Keratinocyte (primary cell): ENCODE results near the gene SNTG2. TPM values are rescaled to one million over a fixed set of nuclear protein-coding genes. Genes with fewer than 3 reads are reported as not detected.

Experiments
- DNase-seq: peaks from one replicate; pipeline ENCODE4 v3.0.0-alpha.2; 2011; ENCODE audit warnings: low read depth, missing footprints, low spot score
- FAIRE-seq: peaks from 2 replicates; lab custom pipeline; 2011; peaks lifted over from hg19 to GRCh38; lab: Jason Lieb, UNC
- H2AFZ ChIP-seq: 2 replicates; pipeline ENCODE4 v1.6.0; 2012; ENCODE audit warnings: low read length, control low read depth, inconsistent platforms; ENCODE audit not compliant: control insufficient read depth
- H3K27ac ChIP-seq: 2 replicates; pipeline ENCODE4 v1.5.1; 2011; ENCODE audit warnings: low read length; ENCODE audit not compliant: control insufficient read depth, insufficient read depth
- H3K27me3 ChIP-seq: 3 replicates; pipeline ENCODE4 v1.6.0; 2011; ENCODE audit warnings: low read length; ENCODE audit not compliant: control insufficient read depth, insufficient read depth; ENCODE audit errors: extremely low read depth
- H3K36me3 ChIP-seq, 2 experiments: 2 replicates in 1 of 2; 3 replicates in 1 of 2; pipeline ENCODE4 v1.5.1; 2011; ENCODE audit warnings: low read length in 2 of 2, mild to moderate bottlenecking in 1 of 2; ENCODE audit not compliant: control insufficient read depth in 2 of 2, insufficient read depth in 2 of 2; ENCODE audit errors: extremely low read depth in 1 of 2
- H3K4me1 ChIP-seq: 3 replicates; pipeline ENCODE4 v1.5.1; 2011; ENCODE audit warnings: low read length; ENCODE audit not compliant: control insufficient read depth, insufficient read depth; ENCODE audit errors: extremely low read depth
- H3K4me2 ChIP-seq: 3 replicates; pipeline ENCODE4 v1.6.0; 2011; ENCODE audit warnings: low read depth, low read length; ENCODE audit not compliant: control insufficient read depth, insufficient read depth; ENCODE audit errors: extremely low read depth
- H3K4me3 ChIP-seq, 3 experiments: fragments of 200-600 bp in 1 of 3; sonication (generic) in 1 of 3; 2 replicates in 2 of 3; 3 replicates in 1 of 3; pipeline ENCODE4 v1.5.1; 2011 to 2016; ENCODE audit warnings: low read length in 3 of 3, mild to moderate bottlenecking in 3 of 3, control low read depth in 2 of 3, inconsistent platforms in 1 of 3, low read depth in 1 of 3, mixed read lengths in 1 of 3, mixed run types in 1 of 3, moderate library complexity in 1 of 3; ENCODE audit not compliant: control insufficient read depth in 2 of 3, insufficient read depth in 2 of 3; ENCODE audit errors: extremely low read depth in 1 of 3
- H3K79me2 ChIP-seq: 2 replicates; pipeline ENCODE4 v1.6.0; 2012; ENCODE audit warnings: low read length; ENCODE audit not compliant: control insufficient read depth, insufficient read depth
- H3K9ac ChIP-seq: 3 replicates; pipeline ENCODE4 v1.6.0; 2011; ENCODE audit warnings: low read length; ENCODE audit not compliant: control insufficient read depth, insufficient read depth; ENCODE audit errors: extremely low read depth
- H3K9me1 ChIP-seq: 3 replicates; pipeline ENCODE4 v1.6.0; 2011; ENCODE audit warnings: low read length; ENCODE audit not compliant: control insufficient read depth, insufficient read depth; ENCODE audit errors: extremely low read depth
- H3K9me3 ChIP-seq: 2 replicates; pipeline ENCODE4 v1.5.1; 2012; ENCODE audit warnings: low read depth, low read length; ENCODE audit not compliant: control insufficient read depth
- H4K20me1 ChIP-seq: 3 replicates; pipeline ENCODE4 v1.6.0; 2011; ENCODE audit warnings: low read length; ENCODE audit not compliant: control insufficient read depth, insufficient read depth; ENCODE audit errors: extremely low read depth
- EZH2 ChIP-seq: IDR thresholded peaks from one replicate; pipeline ENCODE4 v1.6.1; 2012; ENCODE audit warnings: inconsistent platforms, mild to moderate bottlenecking, low read length, moderate library complexity
- dilution Hi-C: fragments of 300-500 bp; cut with MboI; formaldehyde crosslinking; loops from one replicate; pipeline ENCODE4 v1.7.0; 2020; ENCODE audit warnings: low sequenced_read_pairs; ENCODE audit not compliant: extremely low pct_ligation_motif_present
- polyA plus RNA-seq, 5 experiments: library from polyadenylated mRNA; depleted of rRNA in 3 of 5; stranded (reverse) in 3 of 5; stranded (forward) in 1 of 5; unstranded in 1 of 5; fragments of >200 nt; gene quantifications; 1 replicate in 1 of 5; 2 replicates in 3 of 5; 3 replicates in 1 of 5; pipeline versions ENCODE4 v1.2.1 to v1.2.3, GENCODE V29; 2011 to 2012; ENCODE audit warnings: missing spikeins in 2 of 5, low read depth in 1 of 5, low replicate concordance in 1 of 5
- TF ChIP-seq, protein P1 (sequence below), 3 experiments: IDR thresholded peaks in 1 of 3; conservative IDR thresholded peaks in 1 of 3; optimal IDR thresholded peaks in 1 of 3; 2 replicates in 2 of 3; 3 replicates in 1 of 3; pipeline versions ENCODE3 to v1.5.1; 2011; ENCODE audit warnings: low read length in 3 of 3, mild to moderate bottlenecking in 3 of 3, moderate library complexity in 2 of 3, control low read depth in 1 of 3, inconsistent platforms in 1 of 3; ENCODE audit not compliant: insufficient read depth in 2 of 3; ENCODE audit errors: extremely low read depth in 1 of 3

SNTG2 gene
- polyA plus RNA-seq, 1 donor (not counting 4 experiments of a cell fraction or from before 2014, with no cell fraction given) = not detected

DNA sequence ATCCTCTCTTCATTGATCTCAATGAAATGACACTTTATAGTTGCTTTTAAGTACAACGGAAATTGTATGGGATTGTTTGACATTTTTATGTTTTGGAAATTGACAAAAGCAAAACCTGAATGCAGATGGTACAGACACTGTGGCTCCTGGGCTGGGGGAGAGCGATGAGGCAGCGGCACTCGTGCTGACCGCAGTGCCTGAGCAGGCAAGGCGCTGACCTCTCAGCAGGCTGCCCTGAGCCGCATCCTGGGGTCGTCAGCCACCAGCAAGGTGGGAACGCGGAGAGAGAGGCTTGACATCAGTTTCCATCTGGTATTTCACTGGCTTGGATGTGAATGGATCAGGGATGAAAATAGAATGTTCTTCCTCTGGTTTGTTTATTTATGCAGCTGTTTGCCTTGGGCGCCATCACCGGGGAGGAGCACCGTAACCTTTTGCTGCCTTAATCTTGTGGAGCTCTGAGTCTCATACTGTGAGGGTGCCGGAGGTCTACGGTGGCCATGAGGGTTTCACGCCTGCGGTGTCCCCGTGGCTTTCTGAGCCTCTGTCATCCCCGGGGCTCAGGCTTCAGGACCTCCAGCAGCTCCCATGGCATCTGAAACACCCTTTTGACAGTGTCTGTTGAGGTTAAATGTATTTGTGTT, 367.8 kb downstream of the SNTG2 start:
- no peaks in the 10 kb centered on the region for H4K20me1 ChIP-seq
- no peak overlapping the region for H3K4me2 ChIP-seq
- no peak overlapping the region for H3K9ac ChIP-seq
- no peak overlapping the region for H2AFZ ChIP-seq
- dilution Hi-C loops = no loop called here
- H3K9me3 ChIP-seq = no peaks in the 10 kb centered on the region
- DNase-seq = no peak
- FAIRE-seq = no peak
- TF ChIP-seq, protein P1, sequence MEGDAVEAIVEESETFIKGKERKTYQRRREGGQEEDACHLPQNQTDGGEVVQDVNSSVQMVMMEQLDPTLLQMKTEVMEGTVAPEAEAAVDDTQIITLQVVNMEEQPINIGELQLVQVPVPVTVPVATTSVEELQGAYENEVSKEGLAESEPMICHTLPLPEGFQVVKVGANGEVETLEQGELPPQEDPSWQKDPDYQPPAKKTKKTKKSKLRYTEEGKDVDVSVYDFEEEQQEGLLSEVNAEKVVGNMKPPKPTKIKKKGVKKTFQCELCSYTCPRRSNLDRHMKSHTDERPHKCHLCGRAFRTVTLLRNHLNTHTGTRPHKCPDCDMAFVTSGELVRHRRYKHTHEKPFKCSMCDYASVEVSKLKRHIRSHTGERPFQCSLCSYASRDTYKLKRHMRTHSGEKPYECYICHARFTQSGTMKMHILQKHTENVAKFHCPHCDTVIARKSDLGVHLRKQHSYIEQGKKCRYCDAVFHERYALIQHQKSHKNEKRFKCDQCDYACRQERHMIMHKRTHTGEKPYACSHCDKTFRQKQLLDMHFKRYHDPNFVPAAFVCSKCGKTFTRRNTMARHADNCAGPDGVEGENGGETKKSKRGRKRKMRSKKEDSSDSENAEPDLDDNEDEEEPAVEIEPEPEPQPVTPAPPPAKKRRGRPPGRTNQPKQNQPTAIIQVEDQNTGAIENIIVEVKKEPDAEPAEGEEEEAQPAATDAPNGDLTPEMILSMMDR (optimal IDR thresholded peaks at IDR 0.05 in 1 of 3, IDR thresholded peaks at IDR 0.05 in 1 of 3, conservative IDR thresholded peaks at IDR 0.05 in 1 of 3; ENCODE audit: extremely low read depth in 1 of 3, insufficient read depth in 2 of 3, low read length in 3 of 3) = no peak
- no peak for TF ChIP-seq EZH2
- H3K27me3 ChIP-seq = no peaks in the 10 kb centered on the region
- H3K4me3 ChIP-seq = no peak overlapping the region
- H3K9me1 ChIP-seq = no peaks in the 10 kb centered on the region
- H3K27ac ChIP-seq = no peak overlapping the region
- H3K36me3 ChIP-seq = no peaks in the 10 kb centered on the region
- H3K4me1 ChIP-seq = no peaks in the 10 kb centered on the region
- no peaks in the 10 kb centered on the region for H3K79me2 ChIP-seq

- dilution Hi-C loops = no loop called here
These were observed 368.7 kb downstream of the SNTG2 start for GRCh38 chr2:1319393-1319792.

More at GRCh38 chr2:1319393-1319792, 368.7 kb downstream of the SNTG2 start:
- Histone ChIP-seq H4K20me1 (no peaks in the 10 kb centered on the region), H3K27me3 (no peaks in the 10 kb centered on the region), H3K4me3 (no peak overlapping the region), H2AFZ (no peak overlapping the region), H3K9me1 (no peaks in the 10 kb centered on the region), H3K36me3 (no peaks in the 10 kb centered on the region), H3K4me1 (no peaks in the 10 kb centered on the region), H3K27ac (no peak overlapping the region), H3K79me2 (no peaks in the 10 kb centered on the region), H3K9me3 (no peaks in the 10 kb centered on the region), H3K4me2 (no peak overlapping the region), H3K9ac (no peak overlapping the region)
- TF ChIP-seq EZH2 = no peak
- TF ChIP-seq, protein P1 (optimal IDR thresholded peaks at IDR 0.05 in 1 of 3, IDR thresholded peaks at IDR 0.05 in 1 of 3, conservative IDR thresholded peaks at IDR 0.05 in 1 of 3; ENCODE audit: extremely low read depth in 1 of 3, insufficient read depth in 2 of 3, low read length in 3 of 3) = no peak
- FAIRE-seq (no peak), DNase-seq (no peak)
